Lung (tissue), 12 donors: ENCODE results near the gene MRPS11. TPM values are rescaled to one million over a fixed set of nuclear protein-coding genes. Genes with fewer than 3 reads are reported as not detected.
"Not testable (repeated sequence)": the region's sequence is repeated elsewhere in the genome, so short reads cannot be mapped to it uniquely, and the experiment has no call there.

Experiments
- ATAC-seq: fragments of 200-7000 bp; cut with Tn5 transposase; one replicate; pipeline ENCODE4 v1.9.1; 2020; ENCODE audit warnings: moderate number of reproducible peaks; ENCODE audit not compliant: insufficient read depth, low FRiP score
- DNase-seq, 3 donors: peaks; one replicate each; pipeline ENCODE4 v3.0.0-alpha.2; 2013 to 2017
- H3K27ac ChIP-seq, 2 donors: one replicate each; pipeline ENCODE4 v1.5.1; 2013; ENCODE audit warnings: mild to moderate bottlenecking in 2 of 2, moderate library complexity in 2 of 2, control low read depth in 1 of 2, inconsistent platforms in 1 of 2, low read depth in 1 of 2, low read length in 1 of 2
- H3K27me3 ChIP-seq, 3 donors: one replicate each; pipeline ENCODE4 v1.5.1; 2013; ENCODE audit warnings: low read length in 2 of 3; ENCODE audit not compliant: control insufficient read depth in 3 of 3, insufficient read depth in 3 of 3
- H3K36me3 ChIP-seq, 4 donors: one replicate each; pipeline ENCODE4 v1.5.1; 2013; ENCODE audit warnings: low read length in 4 of 4, mild to moderate bottlenecking in 1 of 4, moderate library complexity in 1 of 4; ENCODE audit not compliant: control insufficient read depth in 4 of 4, insufficient read depth in 4 of 4
- H3K4me1 ChIP-seq, 5 donors: one replicate each; pipeline ENCODE4 v1.5.1; 2013; ENCODE audit warnings: low read length in 5 of 5, mild to moderate bottlenecking in 2 of 5, moderate library complexity in 1 of 5; ENCODE audit not compliant: control insufficient read depth in 5 of 5, insufficient read depth in 5 of 5
- H3K4me3 ChIP-seq: one replicate; pipeline ENCODE4 v1.5.1; 2013; ENCODE audit warnings: mild to moderate bottlenecking, control low read depth, moderate library complexity
- H3K9ac ChIP-seq, 2 donors: one replicate each; pipeline ENCODE4 v1.5.1; 2013; ENCODE audit warnings: low read length in 2 of 2, control low read depth in 1 of 2; ENCODE audit not compliant: insufficient read depth in 1 of 2
- H3K9me3 ChIP-seq, 4 donors: one replicate each; pipeline ENCODE4 v1.5.1; 2013; ENCODE audit warnings: low read length in 3 of 4, mild to moderate bottlenecking in 1 of 4, moderate library complexity in 1 of 4; ENCODE audit not compliant: control insufficient read depth in 4 of 4, insufficient read depth in 3 of 4
- CTCF ChIP-seq: IDR thresholded peaks from 2 replicates; pipeline ENCODE4 v1.5.1; 2012; ENCODE audit warnings: mild to moderate bottlenecking; ENCODE audit errors: control extremely low read depth, extremely low read depth
- WGBS, 2 donors: extraction: QIAGEN DNeasy Blood & Tissue Kit; methylation state at CpG; one replicate each; pipeline ENCODE4 v1.1.7; 2013; 5-methylcytosine and 5-hydroxymethylcytosine counted together
- polyA plus RNA-seq, 2 donors: library from polyadenylated mRNA; stranded (reverse); fragments of 200-250 nt; gene quantifications; one replicate each; pipeline ENCODE4 v1.2.1, GENCODE V29; 2013
- total RNA-seq, 2 donors: library from RNA; depleted of rRNA in 1 of 2; stranded (reverse); fragments of >200 nt in 1 of 2; gene quantifications; one replicate each; pipeline ENCODE4 v1.2.1, GENCODE V29; 2014 to 2021
- donor health status: control.
- donor health status: control.
- donor health status: Bipolar disorder and iron deficiency.
- donor health status: healthy.
- donor health status: DM: yes; HTN: yes; CAD: no.

The MRPS11 gene
- total and polyA plus RNA-seq, 4 donors = 31.2 to 43.4 (median 37.6) TPM

- Histone ChIP-seq H3K9ac (no peak overlapping the region), H3K27ac (no peak overlapping the region), H3K4me3 (no peak overlapping the region), H3K36me3 (peaks cover 12 to 24% (median 16%) of the 10 kb centered on the region in 4 donors), H3K9me3 (no peaks in the 10 kb centered on the region), H3K4me1 (peaks cover 0 to 20% (median 12%) of the 10 kb centered on the region in 5 donors), H3K27me3 (no peaks in the 10 kb centered on the region)
- no peak for DNase-seq
- no peak for TF ChIP-seq CTCF
- WGBS, 2 donors = 95 to 98% methylated on average over 4 of the region's 4 CpGs
- no peak for ATAC-seq
Observed at GRCh38 chr15:88465633-88466224, 1.8 kb upstream of the MRPS11 start.

GRCh38 chr15:88467935-88468528 is 524 bp downstream of the MRPS11 start:
- 4 to 11% methylated on average over 17 of the region's 17 CpGs for WGBS, 2 donors
- H3K27ac ChIP-seq = peak overlapping the region; percentile 81 to 85
- peak overlapping the region; percentile 77 for H3K4me3 ChIP-seq
- no peak for DNase-seq
- H3K36me3 ChIP-seq = peaks cover 12 to 21% (median 16%) of the 10 kb centered on the region in 4 donors
- peaks cover 0 to 20% (median 12%) of the 10 kb centered on the region in 5 donors for H3K4me1 ChIP-seq
- no peaks in the 10 kb centered on the region for H3K9me3 ChIP-seq
- no peak for ATAC-seq
- no peaks in the 10 kb centered on the region for H3K27me3 ChIP-seq
- TF ChIP-seq CTCF = no peak
- peak overlapping the region; percentile 32 to 98 for H3K9ac ChIP-seq

GRCh38 chr15:88468721-88469120 is 1.2 kb downstream of the MRPS11 start:
- not testable (repeated sequence) for ATAC-seq, H3K4me3 ChIP-seq

GRCh38 chr15:88469321-88469720 is 1.8 kb downstream of the MRPS11 start:
- H3K27me3 ChIP-seq = no peaks in the 10 kb centered on the region
- no peaks in the 10 kb centered on the region for H3K9me3 ChIP-seq
- WGBS, 2 donors = 72 to 87% methylated on average over 2 of the region's 2 CpGs
- H3K9ac ChIP-seq = no peak overlapping the region
- no peak overlapping the region for H3K27ac ChIP-seq
- H3K4me1 ChIP-seq = peaks cover 0 to 20% (median 12%) of the 10 kb centered on the region in 5 donors
- no peak overlapping the region for H3K4me3 ChIP-seq
- no peak for DNase-seq
- peaks cover 9 to 20% (median 11%) of the 10 kb centered on the region in 4 donors for H3K36me3 ChIP-seq
- ATAC-seq = no peak
- TF ChIP-seq CTCF = no peak

More at GRCh38 chr15:88468721-88469120, 1.2 kb downstream of the MRPS11 start:
- not testable (repeated sequence) for DNase-seq, H3K27me3 ChIP-seq, H3K9me3 ChIP-seq, H3K9ac ChIP-seq, H3K27ac ChIP-seq
- peaks cover 10 to 23% (median 12%) of the 10 kb centered on the region in 4 donors for H3K36me3 ChIP-seq
- peaks cover 0 to 20% (median 12%) of the 10 kb centered on the region in 5 donors for H3K4me1 ChIP-seq
- WGBS, 2 donors = 97 to 99% methylated on average over 10 of the region's 10 CpGs
